GM23338 (cell line): ENCODE data around the gene C5orf24.

Experiments
- CREB1 ChIP-seq: fragments of 250-450 bp; sonication (Bioruptor Pico); IDR thresholded peaks from 2 replicates; pipeline ENCODE4 v1.5.0; 2020; ENCODE audit warnings: low read depth, mild to moderate bottlenecking, moderate library complexity
- CTCF ChIP-seq, 2 experiments: fragments of 200-600 bp in 1 of 2; sonication (generic) in 1 of 2; conservative IDR thresholded peaks; 2 replicates each; pipeline versions ENCODE4 v1.5.1 to v1.6.1; 2016 to 2017; ENCODE audit warnings: antibody characterized with exemption in 2 of 2, low read depth in 2 of 2, mild to moderate bottlenecking in 2 of 2, moderate library complexity in 1 of 2
- EZH2 ChIP-seq: fragments of 200-600 bp; sonication (generic); IDR thresholded peaks from one replicate; pipeline ENCODE4 v1.8.0; 2017; ENCODE audit warnings: antibody characterized with exemption, mild to moderate bottlenecking, low read depth; ENCODE audit not compliant: unreplicated experiment
- EZH2phosphoT487 ChIP-seq: fragments of 200-600 bp; sonication (generic); IDR thresholded peaks from one replicate; pipeline ENCODE4 v1.8.1; 2018; ENCODE audit warnings: antibody characterized with exemption; ENCODE audit not compliant: unreplicated experiment
- JUNB ChIP-seq: IDR thresholded peaks from one replicate; pipeline ENCODE4 v1.6.1; 2016; ENCODE audit warnings: antibody characterized with exemption; ENCODE audit not compliant: unreplicated experiment
- NANOG ChIP-seq: IDR thresholded peaks from 2 replicates; pipeline ENCODE4 v1.6.1; 2016; ENCODE audit warnings: antibody characterized with exemption, borderline replicate concordance
- POLR2AphosphoS5 ChIP-seq: IDR thresholded peaks from 2 replicates; pipeline ENCODE4 v1.6.1; 2016; ENCODE audit warnings: antibody characterized with exemption, low read depth
- REST ChIP-seq: IDR thresholded peaks from one replicate; pipeline ENCODE4 v1.6.1; 2018; ENCODE audit warnings: antibody characterized with exemption; ENCODE audit not compliant: unreplicated experiment

GRCh38 chr5:134845335-134845851 is 375 bp upstream of the C5orf24 start:
- TF ChIP-seq POLR2AphosphoS5 (no peak), EZH2 (no peak), CTCF (conservative IDR thresholded peaks at IDR 0.05; ENCODE audit: low read depth in 2 of 2) (no peak), REST (no peak), JUNB (no peak), CREB1 (CRISPR knock-in tag) (no peak), NANOG (no peak), EZH2phosphoT487 (no peak)
